GM21576 (cell line): ENCODE data around the gene FOXP1.
A peak's percentile ranks its signal among the peaks of the same experiment; 100 is the strongest.

ENCODE experiments used
- ATAC-seq: cut with Tn5 transposase; IDR thresholded peaks from one replicate; pipeline ENCODE4 v1.9.1; 2021; ENCODE audit warnings: mild to moderate bottlenecking, moderate library complexity; ENCODE audit not compliant: unreplicated experiment

FOXP1 gene

GRCh38 chr3:71095511-71096291 is 487.8 kb downstream of the FOXP1 start:
- ATAC-seq, result no peak

GRCh38 chr3:71094658-71095209 is 488.8 kb downstream of the FOXP1 start:
- no peak for ATAC-seq

- ATAC-seq, result no peak
These were observed 490.9 kb downstream of the FOXP1 start for GRCh38 chr3:71092665-71093064.

- ATAC-seq, result peak; percentile 38
These were observed 493.3 kb downstream of the FOXP1 start for GRCh38 chr3:71090207-71090606.

DNA sequence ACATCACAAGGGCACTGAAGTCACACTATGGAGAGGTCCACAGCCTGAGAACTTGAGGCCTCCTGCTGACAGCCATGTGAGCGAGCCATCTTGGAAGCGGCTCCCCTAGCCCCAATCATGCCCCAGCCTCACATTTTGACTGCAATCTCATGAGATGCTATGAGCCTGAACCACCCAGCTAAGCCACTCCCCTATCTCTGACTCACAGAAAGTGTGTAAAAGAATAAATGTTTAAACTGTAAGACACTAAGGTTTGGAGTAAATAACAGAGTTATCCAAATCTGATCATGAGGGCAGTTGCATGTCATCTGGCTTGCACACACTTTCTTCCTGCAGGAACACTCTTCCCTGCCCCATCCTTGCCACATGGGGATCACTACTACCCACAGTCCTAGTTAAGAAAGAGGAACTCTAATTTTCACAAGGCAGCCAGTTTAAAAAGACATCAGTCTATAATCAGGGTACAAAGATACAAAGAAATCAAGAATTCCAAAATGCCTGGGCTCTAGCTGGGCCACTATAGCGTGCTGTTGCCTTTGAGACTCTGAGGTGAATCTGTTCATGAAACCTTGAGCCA is 494.2 kb downstream of the FOXP1 start:
- no peak for ATAC-seq

GRCh38 chr3:71088742-71089141 is 494.8 kb downstream of the FOXP1 start:
- no peak for ATAC-seq

DNA sequence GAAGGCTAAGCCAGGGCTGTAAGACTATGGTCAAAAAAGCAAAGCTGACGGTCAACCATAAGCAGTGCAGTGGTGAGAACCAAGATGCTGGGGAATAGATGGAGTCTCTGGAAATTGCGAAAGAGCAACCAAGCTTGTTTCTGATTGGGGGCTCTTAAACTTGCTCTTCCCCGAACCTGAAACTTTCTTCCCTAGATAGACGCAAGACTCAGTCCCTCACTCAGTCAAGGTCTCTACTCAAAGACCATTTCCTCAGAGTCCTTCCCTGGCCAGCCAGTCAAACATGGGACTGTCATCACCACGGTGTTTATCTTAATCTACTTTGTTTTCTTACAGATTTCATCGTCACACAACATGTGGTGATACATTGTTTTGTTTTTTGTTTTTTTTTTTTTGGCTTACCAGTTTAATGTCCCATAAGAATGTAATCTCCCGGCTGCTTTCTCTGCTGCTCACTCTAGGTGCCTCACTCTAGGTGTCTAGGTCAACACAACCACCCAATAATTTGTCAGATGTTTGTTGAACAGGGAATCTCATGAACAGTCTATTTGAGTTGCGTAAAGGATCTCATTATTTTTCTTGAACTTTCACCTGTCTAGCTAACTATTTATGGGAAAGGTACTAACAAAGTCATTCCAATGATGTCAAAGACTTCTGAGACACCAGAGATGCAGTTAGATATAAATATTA is 495.4 kb downstream of the FOXP1 start:
- no peak for ATAC-seq

DNA sequence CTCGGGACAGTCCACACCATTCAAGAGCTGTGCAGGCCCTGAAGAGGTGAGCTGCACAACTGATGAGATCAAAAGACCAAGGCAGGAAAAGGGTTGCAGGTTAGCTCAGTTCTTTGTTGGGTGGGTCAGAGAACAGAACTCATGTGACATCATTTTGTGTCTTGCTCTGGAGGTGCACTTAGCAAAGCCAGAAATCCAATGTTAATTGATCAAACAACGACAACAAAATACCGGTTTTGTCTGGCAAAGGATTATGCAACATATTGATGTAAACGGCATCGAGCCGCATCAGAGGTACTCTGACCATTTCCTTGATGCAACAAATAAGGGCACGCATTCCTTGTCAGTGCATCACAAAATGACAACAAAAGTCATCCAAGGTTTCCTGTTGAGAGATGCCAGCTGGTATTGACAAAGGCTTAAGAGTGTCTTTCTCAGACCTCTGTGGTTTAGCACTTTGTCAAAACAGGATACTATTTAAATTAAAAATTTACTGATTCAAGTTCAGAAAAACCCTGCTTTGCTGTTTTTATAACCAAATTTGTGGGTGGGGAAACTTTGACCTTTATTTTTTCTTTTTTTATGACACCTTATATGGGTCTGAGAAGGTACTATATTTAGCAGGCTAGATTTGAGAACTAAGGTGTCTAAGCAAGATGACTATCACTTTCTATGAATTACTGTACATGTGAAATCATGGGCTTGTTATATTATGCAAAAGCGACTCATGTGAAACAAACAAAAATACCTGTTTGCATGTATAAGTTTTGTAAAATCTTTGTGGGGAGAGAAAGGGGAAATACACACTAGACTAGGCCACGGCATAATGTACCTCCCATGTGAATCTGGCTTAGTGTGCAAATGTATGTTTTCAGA is 496.1 kb downstream of the FOXP1 start:
- peak; percentile 90 for ATAC-seq

GRCh38 chr3:71086777-71087142 is 496.8 kb downstream of the FOXP1 start:
- ATAC-seq, result no peak

- ATAC-seq, result no peak
These were observed 499.8 kb downstream of the FOXP1 start for GRCh38 chr3:71083726-71084131.

DNA sequence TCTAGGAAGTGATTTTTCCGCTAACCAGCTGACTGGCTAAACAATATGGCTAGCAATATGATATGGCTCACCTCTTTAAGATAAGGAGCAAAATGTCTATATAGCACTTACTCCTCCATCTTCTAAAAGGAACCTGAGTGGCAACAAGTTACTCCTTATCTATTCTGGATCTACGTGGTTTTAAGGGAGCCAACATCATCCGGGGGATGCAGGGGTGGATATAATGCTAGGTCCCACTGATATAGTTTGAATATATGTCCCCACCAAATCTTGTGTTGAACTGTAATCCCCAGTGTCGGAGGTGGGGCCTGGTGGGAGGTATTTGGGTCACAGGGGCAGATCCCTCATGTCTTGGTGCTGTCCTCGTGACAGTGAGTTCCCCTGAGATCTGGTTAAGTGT is 500.7 kb downstream of the FOXP1 start:
- no peak for ATAC-seq

- no peak for ATAC-seq
These were observed 502.9 kb downstream of the FOXP1 start for GRCh38 chr3:71080517-71081083.

- ATAC-seq, result no peak
These were observed 504.6 kb downstream of the FOXP1 start for GRCh38 chr3:71078723-71079525.

GRCh38 chr3:71078199-71078598 is 505.3 kb downstream of the FOXP1 start:
- no peak for ATAC-seq

DNA sequence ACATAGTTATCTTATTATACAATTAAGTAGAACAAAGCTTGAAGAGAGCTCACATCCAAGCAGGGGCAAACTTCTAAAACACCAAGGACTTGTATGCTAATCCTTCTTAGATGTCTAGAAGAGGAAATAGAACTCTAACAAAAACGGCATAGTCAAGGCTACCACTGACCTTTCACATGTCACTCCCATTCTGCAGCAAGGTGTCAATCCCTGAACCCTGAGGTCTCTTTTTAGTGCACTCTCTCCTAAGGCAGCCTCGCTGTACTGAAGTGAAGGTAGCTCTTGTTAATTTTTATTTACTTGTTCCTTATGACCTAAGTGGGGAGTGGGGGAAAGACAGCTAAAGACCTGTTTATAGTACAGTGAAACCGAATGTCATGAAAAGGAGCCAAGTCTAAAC is 506.5 kb downstream of the FOXP1 start:
- no peak for ATAC-seq

DNA sequence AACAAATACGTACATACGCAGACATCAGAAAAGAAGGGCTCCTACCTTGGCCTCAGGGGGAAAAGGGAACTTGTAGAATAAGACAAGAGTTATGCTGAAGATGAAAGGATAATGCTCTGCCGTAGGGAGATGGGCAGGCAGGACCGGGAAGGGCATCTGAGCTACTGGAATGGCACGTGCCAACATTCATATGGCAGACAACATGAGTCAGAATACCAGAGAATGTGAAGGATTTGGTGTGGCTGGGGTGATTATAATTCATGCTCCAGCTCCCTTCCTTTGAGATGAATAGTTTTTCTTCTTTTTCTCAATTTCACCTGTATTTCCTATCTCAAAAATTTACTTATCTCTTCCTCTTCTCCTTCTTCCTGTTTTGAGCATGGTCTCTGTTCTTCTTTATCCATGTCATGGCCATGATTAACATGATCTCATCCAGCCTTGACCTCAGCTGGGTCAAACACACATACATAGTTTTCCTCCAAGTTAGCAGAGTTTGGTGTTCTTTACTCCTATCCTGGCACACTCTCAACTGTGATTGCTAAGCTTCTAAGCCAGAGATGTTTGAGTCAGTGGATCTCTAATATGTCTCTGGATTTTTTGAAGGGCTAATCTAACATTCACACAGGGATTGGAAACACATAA is 507.0 kb downstream of the FOXP1 start:
- no peak for ATAC-seq

- ATAC-seq, result no peak
These were observed 508.0 kb downstream of the FOXP1 start for GRCh38 chr3:71075494-71075893.

- ATAC-seq, result no peak
These were observed 509.1 kb downstream of the FOXP1 start for GRCh38 chr3:71074423-71074822.

DNA sequence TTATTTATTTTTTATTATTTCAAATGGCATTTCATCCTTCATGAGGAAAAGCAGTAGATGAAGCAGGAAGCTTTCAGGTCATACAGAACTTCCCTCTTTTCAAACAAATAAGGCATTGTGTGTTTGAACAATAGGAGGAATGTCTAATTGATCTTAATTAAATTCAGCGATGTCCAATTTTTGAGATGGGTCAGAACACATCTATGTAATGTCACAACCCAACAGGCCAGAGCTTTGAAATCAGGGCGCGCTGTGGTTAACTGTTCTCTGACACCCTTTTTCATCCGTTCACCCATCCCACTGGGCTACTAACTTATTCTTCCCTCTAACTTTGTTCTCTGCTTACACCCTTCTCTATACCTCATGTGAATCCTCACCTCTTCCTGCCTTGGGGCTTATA is 510.5 kb downstream of the FOXP1 start:
- no peak for ATAC-seq
